Neutrophil (primary cell): ENCODE measurements around the gene CENPU.
A peak's percentile ranks its signal among the peaks of the same experiment; 100 is the strongest.

Experiments used
- H3K27ac ChIP-seq: fragments of 200-600 bp; sonication (generic); 2 replicates; pipeline ENCODE4 v1.5.1; 2016; ENCODE audit warnings: mild to moderate bottlenecking, moderate library complexity
- H3K27me3 ChIP-seq: fragments of 200-600 bp; sonication (generic); 2 replicates; pipeline ENCODE4 v1.6.0; 2016; ENCODE audit warnings: mild to moderate bottlenecking
- H3K36me3 ChIP-seq: fragments of 200-600 bp; sonication (generic); 2 replicates; pipeline ENCODE4 v1.5.1; 2017
- H3K4me1 ChIP-seq, 2 experiments: fragments of 200-600 bp in 1 of 2; sonication (generic) in 1 of 2; 1 replicate in 1 of 2; 2 replicates in 1 of 2; pipeline versions ENCODE4 v1.5.1 to v1.6.1; 2013 to 2016; ENCODE audit warnings: low read depth in 1 of 2, low read length in 1 of 2, mild to moderate bottlenecking in 1 of 2, moderate library complexity in 1 of 2; ENCODE audit not compliant: control insufficient read depth in 1 of 2, insufficient read depth in 1 of 2
- H3K4me3 ChIP-seq, 2 experiments: fragments of 200-600 bp in 1 of 2; sonication (generic) in 1 of 2; 1 replicate in 1 of 2; 2 replicates in 1 of 2; pipeline ENCODE4 v1.5.1; 2013 to 2016; ENCODE audit warnings: low read depth in 1 of 2, low read length in 1 of 2, mild to moderate bottlenecking in 1 of 2, moderate library complexity in 1 of 2
- H3K9me3 ChIP-seq: fragments of 200-600 bp; sonication (generic); 2 replicates; pipeline ENCODE4 v1.5.1; 2016
- TF ChIP-seq, protein P1 (sequence below): fragments of 200-600 bp; sonication (generic); IDR thresholded peaks from 2 replicates; pipeline ENCODE4 v1.5.1; 2016; ENCODE audit warnings: antibody characterized with exemption

CENPU gene

GRCh38 chr4:184751585-184751956, 17.7 kb upstream of the CENPU start:
- TF ChIP-seq, protein P1, sequence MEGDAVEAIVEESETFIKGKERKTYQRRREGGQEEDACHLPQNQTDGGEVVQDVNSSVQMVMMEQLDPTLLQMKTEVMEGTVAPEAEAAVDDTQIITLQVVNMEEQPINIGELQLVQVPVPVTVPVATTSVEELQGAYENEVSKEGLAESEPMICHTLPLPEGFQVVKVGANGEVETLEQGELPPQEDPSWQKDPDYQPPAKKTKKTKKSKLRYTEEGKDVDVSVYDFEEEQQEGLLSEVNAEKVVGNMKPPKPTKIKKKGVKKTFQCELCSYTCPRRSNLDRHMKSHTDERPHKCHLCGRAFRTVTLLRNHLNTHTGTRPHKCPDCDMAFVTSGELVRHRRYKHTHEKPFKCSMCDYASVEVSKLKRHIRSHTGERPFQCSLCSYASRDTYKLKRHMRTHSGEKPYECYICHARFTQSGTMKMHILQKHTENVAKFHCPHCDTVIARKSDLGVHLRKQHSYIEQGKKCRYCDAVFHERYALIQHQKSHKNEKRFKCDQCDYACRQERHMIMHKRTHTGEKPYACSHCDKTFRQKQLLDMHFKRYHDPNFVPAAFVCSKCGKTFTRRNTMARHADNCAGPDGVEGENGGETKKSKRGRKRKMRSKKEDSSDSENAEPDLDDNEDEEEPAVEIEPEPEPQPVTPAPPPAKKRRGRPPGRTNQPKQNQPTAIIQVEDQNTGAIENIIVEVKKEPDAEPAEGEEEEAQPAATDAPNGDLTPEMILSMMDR: no peak
- H3K4me1 ChIP-seq: peaks cover 14 to 16% of the 10 kb centered on the region in 2 experiments

GRCh38 chr4:184750926-184751584, 17.2 kb upstream of the CENPU start:
- Histone ChIP-seq H3K27me3 (no peaks in the 10 kb centered on the region), H3K36me3 (peaks cover 44% of the 10 kb centered on the region), H3K27ac (peak overlapping the region; percentile 53), H3K4me1 (peaks cover 19 to 21% of the 10 kb centered on the region in 2 experiments), H3K9me3 (peaks cover 10% of the 10 kb centered on the region), H3K4me3 (no peak overlapping the region)
- TF ChIP-seq, protein P1: no peak

More at GRCh38 chr4:184751585-184751956, 17.7 kb upstream of the CENPU start:
- peaks cover 10% of the 10 kb centered on the region for H3K9me3 ChIP-seq
- H3K36me3 ChIP-seq: peaks cover 50% of the 10 kb centered on the region
- no peaks in the 10 kb centered on the region for H3K27me3 ChIP-seq
- peak overlapping the region; percentile 53 for H3K27ac ChIP-seq
- no peak overlapping the region for H3K4me3 ChIP-seq

- Histone ChIP-seq H3K36me3 (peaks cover 16% of the 10 kb centered on the region), H3K27ac (no peak overlapping the region), H3K9me3 (no peaks in the 10 kb centered on the region), H3K27me3 (no peaks in the 10 kb centered on the region), H3K4me1 (peaks cover 26 to 30% of the 10 kb centered on the region in 2 experiments), H3K4me3 (no peak overlapping the region)
- TF ChIP-seq, protein P1: no peak
Measured at GRCh38 chr4:184748251-184748652, 14.4 kb upstream of the CENPU start.

DNA sequence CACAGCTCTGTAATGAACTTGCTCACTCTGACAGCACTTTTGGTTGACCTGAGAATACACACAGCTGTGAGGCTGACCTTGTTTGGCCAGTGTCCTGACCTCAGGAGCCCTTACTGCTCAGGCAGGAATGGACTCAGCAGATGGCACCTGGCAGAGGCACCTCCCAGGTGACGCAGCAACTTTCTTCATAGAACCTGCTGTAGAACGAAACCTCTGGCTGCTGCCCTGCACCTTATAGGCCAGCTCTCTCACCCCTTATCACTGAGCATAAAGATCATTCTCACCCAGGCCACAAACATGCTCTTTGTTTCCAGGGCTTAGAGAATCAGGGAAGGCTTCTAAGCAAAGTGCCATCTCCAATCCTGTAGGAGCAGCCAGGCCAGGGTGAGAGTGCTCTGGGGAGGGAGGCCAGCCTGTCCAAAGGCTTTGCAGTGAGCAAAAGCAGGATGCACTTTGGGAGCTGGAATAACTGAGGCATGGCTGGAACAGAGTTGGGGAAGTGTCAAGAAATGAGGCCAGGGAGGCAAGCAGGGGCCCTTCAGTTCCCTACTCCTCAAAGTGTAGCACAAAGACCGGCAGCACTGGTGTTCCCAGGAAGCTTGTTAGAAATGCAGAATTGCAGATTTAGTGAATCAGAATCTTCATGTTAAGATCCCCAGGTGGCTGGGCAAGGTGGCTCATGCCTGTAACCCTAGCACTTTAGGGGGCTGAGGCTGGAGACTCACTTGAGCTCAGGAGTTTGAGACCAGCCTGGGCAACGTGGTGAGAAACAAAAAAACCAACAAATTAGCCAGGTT, 13.3 kb upstream of the CENPU start:
- Histone ChIP-seq H3K4me1 (peaks cover 26 to 30% of the 10 kb centered on the region in 2 experiments), H3K27me3 (no peaks in the 10 kb centered on the region), H3K36me3 (peaks cover 6% of the 10 kb centered on the region), H3K4me3 (peak overlapping the region in 1 of 2 experiments; percentile 36), H3K27ac (peak overlapping the region; percentile 82), H3K9me3 (no peaks in the 10 kb centered on the region)
- TF ChIP-seq, protein P1: no peak

GRCh38 chr4:184745831-184746795, 12.2 kb upstream of the CENPU start:
- peak overlapping the region; percentile 82 for H3K27ac ChIP-seq
- H3K4me3 ChIP-seq: peak overlapping the region; percentile 12 to 36
- no peaks in the 10 kb centered on the region for H3K36me3 ChIP-seq
- no peaks in the 10 kb centered on the region for H3K9me3 ChIP-seq
- peaks cover 26 to 30% of the 10 kb centered on the region in 2 experiments for H3K4me1 ChIP-seq
- no peaks in the 10 kb centered on the region for H3K27me3 ChIP-seq
- TF ChIP-seq, protein P1: no peak
